HG02870 (cell line): Measurements from ENCODE around the gene ARHGEF6.
A peak's percentile ranks its signal among the peaks of the same experiment; 100 is the strongest.

ENCODE experiments used
- ATAC-seq: cut with Tn5 transposase; IDR thresholded peaks from one replicate; pipeline ENCODE4 v1.9.1; 2021; ENCODE audit warnings: mild to moderate bottlenecking, moderate library complexity; ENCODE audit not compliant: unreplicated experiment

Gene ARHGEF6

DNA sequence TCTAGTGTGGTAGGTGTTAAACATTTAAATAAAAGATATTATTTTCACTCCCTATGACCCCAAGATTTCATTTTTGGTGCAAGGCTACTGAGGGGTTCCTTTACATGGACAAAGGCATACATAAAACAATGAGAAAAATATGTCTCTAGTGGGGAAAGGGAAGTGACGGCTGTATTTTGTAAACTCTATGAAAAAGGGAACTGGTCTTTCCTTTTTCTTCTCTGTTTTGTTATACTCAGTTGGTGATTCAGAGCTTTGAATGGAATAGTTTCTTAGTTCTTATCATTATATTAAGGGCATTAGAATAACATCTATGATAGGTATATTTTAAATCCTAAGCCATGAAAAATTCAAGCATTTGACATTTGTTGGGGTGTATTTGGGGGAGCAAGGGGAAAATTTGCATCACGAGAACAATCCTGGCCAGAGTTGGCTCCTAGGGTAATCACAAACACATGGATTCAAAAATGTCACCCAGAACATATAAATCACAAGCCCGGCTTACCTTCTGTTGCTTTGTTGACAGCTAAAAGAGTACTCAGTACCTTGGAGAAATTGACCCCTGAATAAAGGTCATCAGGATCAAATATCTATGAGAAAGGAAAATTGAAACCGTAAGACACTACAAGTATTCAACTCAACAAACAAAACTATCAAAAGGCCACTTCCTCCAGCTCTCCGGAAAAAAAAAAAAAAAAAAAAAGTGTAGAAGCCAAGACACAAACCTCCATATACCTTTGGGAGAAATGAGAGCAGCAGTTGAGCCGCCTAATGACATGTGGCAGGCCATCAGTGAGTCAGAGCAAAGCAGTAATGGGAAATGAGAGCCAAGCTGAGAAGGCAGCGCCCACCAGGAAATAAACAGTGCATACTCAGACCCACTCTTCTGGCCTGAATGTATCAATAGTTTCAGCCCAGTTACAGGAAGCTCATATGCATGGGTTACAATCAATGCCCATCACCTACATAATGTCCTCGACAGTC, 33.4 kb downstream of the ARHGEF6 start:
- ATAC-seq: peak; percentile 49

DNA sequence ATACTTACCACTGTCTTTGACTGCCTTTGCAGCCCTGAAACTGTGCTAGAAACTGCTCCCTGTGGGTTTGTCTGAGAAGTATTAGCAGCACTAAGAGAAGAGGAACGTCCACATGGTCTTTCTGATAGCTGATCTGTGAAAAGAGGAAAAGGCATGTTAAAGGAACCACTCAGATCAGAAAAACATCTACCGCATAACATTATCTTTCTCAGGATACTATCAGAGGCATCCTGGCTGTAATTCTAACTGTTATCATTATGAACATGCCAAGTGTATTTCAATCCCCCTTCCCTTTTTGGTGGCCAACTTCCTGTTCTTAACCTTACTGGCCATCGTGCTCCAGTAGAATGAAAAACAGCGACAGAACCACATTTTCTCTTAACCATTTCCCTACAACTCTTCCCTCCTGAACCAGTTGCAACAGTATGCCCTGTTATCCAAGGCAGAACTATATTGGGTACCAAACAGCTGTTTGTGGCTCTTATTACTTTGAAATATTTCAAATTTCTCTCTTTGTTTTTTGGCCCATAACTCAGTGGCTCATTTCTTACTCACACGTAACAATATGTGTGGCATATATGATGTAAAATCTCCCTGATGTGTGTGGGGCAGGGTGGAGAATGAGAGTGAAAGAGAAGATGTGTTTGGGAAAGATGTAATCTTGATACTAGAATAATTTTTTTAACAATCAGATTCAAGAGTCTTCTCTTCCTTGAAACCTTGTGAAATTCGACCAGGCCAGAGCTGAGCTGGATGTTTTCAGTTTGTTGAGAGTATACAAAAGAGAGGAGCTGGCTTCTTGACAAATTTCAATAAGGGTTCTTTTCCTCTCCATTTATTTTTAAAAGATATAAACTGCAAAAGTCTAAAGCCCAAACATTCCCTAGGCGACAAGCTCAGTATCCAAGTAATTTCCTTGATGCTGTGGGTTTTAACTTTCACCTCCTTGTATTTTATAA, 35.2 kb downstream of the ARHGEF6 start:
- ATAC-seq: no peak

DNA sequence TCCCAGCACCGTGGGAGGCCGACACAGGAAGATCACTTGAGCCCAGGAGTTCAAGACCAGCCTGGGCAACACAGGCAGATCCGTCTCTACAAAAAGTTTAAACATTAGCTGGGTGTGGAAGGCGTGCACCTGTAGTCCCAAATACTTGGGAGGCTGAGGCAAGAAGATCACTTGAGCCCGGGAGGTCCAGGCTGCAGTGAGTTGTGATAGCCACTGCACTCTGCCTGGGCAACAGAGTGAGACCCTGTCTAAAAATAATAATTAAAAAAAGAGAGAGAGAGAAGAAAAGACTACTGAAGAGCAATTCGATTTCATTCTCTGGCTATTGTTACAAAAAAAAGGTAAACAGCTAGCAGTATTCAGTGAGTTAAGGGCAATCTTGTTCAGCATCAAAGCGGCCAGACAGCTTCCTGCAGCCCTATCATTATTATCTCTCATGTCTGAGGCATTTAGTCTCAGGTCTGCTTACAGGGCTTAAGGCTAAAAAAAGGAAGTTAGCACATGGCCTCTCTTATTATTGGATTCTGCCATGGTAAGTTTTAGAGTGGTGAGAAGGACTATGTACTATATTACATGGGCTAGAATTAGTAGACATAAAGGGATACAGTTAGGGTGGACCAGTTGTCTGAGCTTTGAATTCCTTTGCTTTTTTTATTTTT, 37.9 kb downstream of the ARHGEF6 start:
- no peak for ATAC-seq

DNA sequence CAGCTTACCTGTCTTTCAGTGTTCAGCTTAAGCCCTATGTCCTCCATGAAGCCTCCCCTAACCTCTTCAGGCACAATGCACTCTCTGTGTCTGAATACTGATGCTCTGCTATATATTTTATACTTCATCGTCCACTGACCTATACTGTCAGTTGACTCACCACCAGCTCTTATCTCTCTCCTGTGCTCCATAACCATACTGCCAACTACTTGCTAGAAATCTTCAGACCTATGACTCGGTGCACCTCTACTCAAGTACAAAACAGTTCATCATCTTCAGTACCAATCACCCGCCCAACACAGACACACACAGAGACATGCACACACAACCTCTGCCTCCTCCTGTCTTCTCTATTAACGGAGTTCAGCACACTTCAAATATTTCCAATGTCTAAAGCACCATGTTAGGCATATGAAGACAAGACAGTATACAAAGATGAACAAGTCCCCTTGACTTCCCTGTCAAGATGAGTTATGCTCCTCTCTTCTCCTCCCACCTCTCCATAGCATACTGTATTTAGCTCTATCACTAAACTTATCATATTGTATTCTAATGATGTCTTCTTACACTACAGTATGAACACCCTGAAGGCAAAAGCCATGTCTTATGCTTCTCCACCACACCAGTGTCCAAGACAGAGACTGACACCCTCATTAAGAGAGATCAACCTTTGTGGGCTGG, 42.5 kb downstream of the ARHGEF6 start:
- no peak for ATAC-seq

DNA sequence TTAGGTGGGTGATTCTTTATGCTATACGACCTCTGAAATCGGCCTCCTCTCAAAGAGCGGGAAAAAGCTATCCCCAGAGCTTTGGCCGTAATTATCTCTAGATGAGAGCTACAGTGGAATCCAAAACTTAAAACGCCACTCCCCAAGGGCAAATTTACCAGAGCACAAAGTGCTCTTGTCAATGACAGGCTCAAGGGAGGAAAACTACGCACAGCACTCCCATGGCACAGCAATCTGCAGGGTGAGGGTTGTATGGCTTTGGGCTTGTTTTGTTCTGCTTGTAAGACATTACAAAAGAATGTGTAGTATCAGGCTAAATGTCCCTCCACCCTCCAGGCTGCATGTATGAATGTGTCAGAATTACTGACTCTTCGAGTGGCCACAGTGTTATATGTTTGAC, 44.0 kb downstream of the ARHGEF6 start:
- no peak for ATAC-seq

DNA sequence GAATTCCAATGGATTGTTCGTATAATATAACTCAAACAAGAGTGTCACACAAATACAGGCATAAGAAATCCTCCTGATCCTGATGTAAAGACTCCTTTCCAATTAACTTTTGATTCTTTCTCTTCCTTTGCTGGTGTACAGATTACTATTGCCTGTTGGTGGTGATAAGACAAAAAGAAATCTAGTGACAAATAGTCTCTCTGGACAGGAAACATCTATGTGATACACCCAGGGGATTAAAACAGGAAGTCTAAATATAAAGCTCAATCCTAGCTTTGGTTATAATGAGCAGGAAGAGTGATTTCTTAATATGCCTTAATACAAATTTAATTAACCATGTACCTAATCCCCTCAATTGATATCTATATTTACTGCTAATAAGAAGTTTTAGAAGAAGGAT, 45.1 kb downstream of the ARHGEF6 start:
- no peak for ATAC-seq

DNA sequence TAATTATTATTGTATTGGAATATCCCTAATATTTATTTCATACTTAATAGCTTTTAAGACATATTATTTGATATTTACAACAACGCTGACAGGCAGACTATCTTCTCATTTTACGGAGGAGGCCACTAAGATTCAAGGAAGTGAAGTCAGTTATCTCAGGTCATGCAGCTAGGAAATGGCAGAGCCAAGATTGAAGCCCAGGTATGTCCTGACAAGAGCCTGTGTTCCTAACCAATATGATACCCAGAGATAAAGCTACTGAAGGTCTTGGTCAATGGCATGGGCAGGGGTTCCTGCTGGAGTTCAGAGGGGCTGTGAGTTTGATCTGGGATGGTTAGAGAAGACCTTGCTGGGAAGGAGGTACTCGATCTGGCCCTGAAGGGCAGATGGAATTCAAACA, 47.1 kb downstream of the ARHGEF6 start:
- no peak for ATAC-seq

DNA sequence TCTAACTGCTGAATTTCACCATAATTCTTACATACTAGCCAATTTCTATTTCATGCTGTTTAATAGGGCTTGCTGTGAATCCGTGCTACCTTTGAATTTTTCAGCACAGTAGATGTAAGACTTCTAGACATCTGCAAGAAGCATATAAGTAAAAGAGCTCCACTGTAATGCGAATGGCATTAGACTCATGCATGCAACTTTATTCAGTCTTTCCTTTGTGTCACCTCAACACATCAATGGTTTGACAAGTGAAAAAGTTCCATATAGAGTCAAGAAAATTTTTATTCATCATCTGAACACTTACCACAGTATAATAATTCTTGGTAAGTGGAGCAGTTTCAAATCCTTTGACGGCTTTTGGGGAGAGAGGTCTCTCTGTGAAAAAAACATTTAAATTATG, 48.9 kb downstream of the ARHGEF6 start:
- no peak for ATAC-seq

DNA sequence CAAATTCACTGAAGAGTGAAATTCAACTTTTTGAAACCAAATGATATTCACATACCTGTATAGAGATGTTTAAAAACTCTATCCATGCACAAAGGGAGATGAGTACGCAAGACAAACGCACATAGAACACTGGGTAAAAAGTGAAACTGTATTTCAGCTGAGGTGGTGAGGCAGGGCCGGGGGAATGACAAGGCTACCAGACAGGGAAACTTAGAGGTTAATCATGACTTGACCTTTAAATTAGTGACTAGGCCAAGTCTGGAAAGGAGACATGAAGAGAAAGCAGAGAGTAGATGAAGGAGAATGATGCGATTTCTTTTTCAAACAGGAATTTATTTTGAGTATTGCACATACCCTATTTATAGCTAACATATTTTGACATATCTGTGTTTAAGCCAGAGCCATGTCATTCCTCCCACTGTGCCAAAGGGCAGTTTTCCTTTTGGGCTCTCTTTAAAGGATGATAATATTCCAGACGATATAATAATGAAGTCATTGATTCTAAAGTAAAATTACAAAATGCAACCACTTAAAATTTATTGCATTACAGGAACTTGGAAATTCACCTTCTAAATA, 49.4 kb downstream of the ARHGEF6 start:
- no peak for ATAC-seq

DNA sequence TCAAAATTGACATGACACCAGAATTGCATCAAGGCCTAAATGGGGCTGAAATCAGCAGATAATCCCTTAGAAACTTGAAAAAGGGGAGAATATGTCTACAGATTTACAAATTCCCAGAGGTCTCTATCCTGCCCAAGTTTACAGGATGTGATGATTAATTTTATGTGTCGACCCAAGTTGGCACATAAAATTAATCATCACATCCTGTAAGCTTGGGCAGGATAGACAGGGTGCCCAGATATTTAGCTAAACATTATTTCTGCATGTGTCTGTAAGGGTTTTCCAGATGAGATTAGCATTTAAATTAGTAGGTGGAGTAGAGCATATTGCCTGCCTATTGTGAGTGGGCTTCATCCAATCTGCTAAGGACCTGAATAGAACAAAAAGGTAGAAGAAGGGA, 52.3 kb downstream of the ARHGEF6 start:
- ATAC-seq: no peak

DNA sequence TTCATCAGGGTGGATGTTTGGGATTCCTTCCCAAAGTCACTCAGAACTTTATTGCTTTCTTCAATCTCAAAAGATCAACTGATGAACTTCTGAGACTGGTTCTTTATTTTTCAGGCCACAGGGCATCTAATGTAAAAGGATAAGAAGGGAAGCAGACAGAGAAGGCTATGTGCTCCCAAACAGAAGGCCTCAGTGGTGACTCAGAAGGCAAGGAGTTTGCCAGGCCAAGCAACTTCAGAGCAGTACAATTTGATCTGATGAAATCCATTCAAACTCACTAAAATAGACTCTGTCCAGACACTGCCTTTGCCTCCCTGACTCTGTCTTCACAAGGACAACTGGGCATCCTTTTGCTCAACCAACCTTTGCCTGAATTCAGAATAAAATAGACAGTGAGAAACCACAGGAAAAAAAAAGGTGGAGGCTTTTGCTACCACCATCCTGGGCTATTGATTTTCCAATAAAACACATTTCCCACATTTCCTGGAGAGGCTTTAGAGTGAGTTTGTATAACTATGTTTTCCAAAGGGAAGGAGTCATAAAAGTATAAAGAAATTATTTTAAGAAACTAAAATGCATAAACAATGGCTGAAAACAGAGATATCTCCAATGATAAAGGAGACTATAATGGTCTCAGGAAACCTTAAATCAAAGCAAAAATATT, 55.2 kb downstream of the ARHGEF6 start:
- no peak for ATAC-seq

DNA sequence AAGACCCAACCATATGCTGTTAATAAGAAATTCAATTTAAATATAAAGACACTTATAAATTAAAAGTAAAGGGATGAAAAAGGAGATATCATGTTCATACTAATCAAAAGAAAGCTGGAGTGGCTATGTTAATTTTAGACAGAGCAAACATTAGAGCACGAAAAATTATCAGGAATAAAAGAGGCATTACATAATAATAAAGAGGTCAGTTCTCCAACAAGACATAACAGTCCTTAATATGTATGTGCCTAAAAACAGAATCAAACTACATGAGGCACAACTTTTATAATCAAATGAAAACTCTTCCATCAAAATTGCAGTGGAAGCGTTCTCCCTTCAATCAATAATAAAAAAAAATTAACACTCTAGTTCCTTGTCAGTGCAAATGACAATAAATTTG, 62.6 kb downstream of the ARHGEF6 start:
- ATAC-seq: no peak

DNA sequence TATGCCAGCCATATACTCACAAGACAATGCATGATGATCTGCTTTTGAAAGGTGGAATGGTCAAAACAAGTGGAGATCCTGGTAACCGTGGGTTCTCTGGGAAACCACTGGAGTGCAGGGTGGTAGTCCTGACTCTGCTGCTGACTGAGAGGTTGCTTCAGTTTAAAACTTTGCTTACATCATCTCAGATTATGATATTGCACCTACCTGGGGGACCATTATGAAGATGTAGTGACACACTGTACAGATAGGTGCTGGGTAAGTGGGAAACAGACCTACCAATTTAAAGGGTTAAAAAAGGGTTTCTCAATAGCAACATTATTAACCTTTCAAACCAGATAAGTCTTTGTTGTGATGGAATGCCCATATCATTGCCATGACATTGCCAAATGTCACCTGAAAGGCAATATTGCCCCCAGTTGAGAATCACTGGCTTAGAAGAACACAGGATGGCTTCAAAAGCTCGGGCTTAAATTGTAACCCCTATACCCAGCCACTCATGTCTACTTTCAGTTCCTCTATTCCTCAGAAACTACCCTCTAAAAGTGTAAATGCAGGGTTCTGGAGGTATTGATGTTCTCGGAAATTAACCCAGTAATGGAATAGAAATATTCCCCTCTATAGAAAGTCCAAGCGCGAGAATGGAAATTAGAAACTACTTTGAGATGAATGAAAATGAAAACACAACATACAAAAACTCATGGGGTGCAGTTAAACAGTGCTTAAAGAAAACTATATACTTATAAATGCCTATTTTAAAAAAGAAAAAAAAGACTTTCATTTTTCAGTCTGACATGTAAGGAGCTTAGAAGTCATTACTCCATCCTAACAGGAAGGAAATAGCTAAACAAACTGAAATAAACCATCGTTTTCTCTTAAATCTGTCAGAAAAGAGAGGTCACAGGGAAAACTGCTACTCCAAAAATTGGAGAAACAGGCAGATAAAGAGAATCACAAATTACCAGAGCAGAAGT, 65.8 kb downstream of the ARHGEF6 start:
- peak; percentile 76 for ATAC-seq

DNA sequence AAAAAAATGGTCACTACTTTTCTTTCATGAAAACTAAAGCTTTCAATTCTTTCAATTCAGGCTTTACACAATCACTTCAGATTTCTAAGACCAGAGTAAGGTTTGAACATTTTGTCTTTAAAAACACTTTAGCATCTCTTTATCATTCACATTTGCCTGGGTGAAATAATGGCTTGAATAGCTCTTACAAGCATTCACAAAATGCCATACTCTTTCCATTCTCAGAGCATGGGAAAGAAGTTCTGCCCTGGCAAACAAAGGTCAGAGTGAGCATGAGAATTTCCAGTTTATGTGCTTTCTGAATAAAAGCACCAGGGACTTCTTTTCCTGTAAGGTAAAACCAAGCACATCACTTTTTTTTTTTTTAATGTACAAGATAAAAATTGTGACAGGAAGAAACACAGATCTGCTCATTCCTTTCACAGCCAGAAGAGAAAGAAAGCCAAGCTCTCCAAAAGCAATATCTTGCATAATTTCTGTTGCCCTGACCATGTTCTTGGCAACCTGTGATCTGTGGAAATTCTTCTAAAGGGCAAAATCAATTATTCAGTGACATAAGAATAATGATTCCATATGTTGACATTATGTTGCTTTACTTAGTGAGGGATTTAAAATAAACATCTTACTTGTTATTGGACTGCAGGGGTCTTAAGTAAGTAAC, 68.0 kb downstream of the ARHGEF6 start:
- no peak for ATAC-seq

DNA sequence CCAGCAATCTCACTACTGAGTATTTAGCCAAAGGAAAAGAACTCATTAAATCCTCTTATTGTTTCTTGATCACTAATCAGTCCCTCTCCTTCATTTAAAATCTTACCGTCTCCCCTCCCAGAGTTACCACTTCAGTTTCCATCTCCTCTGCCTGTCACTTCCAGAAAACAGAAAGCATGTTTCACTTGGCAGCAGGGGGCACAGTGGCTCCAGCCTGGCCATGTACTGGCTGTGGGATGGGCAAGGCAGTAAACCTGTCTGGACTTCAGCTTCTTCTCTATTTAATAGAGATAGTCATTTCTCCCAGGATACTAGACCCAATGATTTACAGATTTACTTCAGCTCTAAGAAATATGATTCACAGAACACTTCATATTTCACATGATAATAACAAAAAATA, 69.6 kb downstream of the ARHGEF6 start:
- no peak for ATAC-seq

DNA sequence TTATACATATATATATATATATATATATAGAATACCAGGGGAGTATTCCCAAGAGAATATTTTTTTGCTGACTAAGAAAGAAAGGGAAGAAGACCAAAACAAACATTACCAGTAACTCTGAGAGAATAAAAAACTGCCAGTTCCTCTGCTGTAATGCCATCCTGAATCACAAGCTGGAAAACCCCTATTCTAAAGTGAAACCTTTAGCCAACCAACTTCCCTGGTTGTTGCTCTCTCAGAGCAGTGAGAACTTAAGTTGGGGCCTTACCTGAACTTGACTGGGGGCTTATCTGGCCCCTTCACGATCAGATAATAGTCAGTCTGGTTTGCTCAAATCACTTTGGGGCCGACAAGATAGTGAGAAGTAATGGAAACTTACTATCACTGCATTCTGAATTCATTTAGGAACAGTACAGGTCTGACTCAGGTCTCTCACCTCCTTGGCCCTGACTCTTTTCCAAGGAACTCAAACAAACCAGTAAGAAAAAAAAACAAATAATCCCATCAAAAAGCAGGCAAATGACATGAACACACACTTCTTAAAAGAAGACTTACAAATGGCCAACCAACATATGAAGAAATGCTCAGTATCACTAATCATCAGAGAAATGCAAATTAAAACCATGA, 70.3 kb downstream of the ARHGEF6 start:
- peak; percentile 30 for ATAC-seq

DNA sequence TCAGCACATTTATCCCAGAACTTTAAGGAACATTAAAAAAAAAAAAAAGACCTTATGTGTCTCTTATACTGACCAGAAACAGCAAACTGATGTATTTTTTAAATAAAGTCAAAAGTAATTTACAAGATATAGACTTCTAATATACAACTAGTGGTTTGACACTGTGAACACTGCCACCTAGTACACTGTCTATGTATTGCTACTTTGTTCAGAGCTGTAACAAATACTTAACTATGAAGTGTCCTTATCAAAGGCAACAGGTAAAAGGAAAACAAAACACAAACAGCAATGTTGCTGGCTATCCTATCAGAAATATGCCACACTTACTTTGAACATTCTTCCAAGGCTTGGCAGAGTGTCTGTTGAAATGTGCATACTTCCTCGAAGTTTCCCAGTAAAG, 72.4 kb downstream of the ARHGEF6 start:
- no peak for ATAC-seq

DNA sequence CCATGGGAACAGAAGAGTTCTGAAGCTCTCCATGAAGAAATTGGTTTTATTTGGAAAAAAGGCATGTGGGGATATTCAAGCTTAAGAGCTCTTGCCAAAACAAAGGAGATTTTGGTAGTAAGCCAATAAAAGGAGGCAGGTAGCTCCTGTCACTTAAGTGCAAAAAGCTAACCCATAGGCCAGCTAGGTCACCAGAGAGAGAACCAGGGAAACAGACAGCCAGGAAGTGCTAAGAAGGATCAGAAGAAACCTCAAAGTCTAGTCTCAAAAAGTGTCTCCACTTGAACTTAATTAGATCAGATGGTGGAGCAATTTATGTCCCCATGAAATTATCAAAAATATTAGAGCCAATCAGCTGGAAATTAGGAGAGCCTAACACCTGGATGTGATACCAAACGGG, 83.6 kb downstream of the ARHGEF6 start:
- no peak for ATAC-seq
